Upper lobe of right lung (tissue), 1 donor: ENCODE data around the gene AMPH. TPM values are rescaled to one million over a fixed set of nuclear protein-coding genes. Genes with fewer than 3 reads are reported as not detected.
A peak's percentile ranks its signal among the peaks of the same experiment; 100 is the strongest.

Experiments
- ATAC-seq: fragments of 200-7000 bp; cut with Tn5 transposase; one replicate; pipeline ENCODE4 v1.9.1; 2020; ENCODE audit warnings: mild to moderate bottlenecking, moderate library complexity
- DNase-seq: peaks from one replicate; pipeline ENCODE4 v3.0.0-alpha.2; 2020
- H3K27ac ChIP-seq: fragments of 200-600 bp; one replicate; pipeline ENCODE4 v1.8.0; 2022
- H3K27me3 ChIP-seq: fragments of 200-600 bp; one replicate; pipeline ENCODE4 v1.8.0; 2022; ENCODE audit warnings: mild to moderate bottlenecking
- H3K36me3 ChIP-seq: fragments of 200-600 bp; one replicate; pipeline ENCODE4 v1.8.0; 2022
- H3K4me1 ChIP-seq: fragments of 200-600 bp; one replicate; pipeline ENCODE4 v1.8.0; 2022
- H3K4me3 ChIP-seq: fragments of 200-600 bp; one replicate; pipeline ENCODE4 v1.8.0; 2022; ENCODE audit warnings: mild to moderate bottlenecking
- H3K9me3 ChIP-seq: fragments of 200-600 bp; one replicate; pipeline ENCODE4 v1.8.0; 2022
- intact Hi-C: fragments of 100-400 bp; cut with DNase I; formaldehyde crosslinking; loops from one replicate; pipeline ENCODE4 v1.11.0; 2022
- total RNA-seq: library from RNA; stranded (reverse); fragmentation: NEBNext Ultra II Directional; extraction: Animal tissue kit (Norgen Biotek cat#: 25700); gene quantifications from one replicate; pipeline ENCODE4 v1.2.1, GENCODE V29; 2021
- TF ChIP-seq, protein P1 (sequence below): fragments of 200-600 bp; IDR thresholded peaks from one replicate; pipeline ENCODE4 v1.8.0; 2022; ENCODE audit warnings: antibody characterized with exemption
- donor health status: DM: no; HTN: yes; CAD: no; lungs with severe emphysema.

The AMPH gene
- total RNA-seq, 1 donor from 2014 or later = 0.58 TPM

DNA sequence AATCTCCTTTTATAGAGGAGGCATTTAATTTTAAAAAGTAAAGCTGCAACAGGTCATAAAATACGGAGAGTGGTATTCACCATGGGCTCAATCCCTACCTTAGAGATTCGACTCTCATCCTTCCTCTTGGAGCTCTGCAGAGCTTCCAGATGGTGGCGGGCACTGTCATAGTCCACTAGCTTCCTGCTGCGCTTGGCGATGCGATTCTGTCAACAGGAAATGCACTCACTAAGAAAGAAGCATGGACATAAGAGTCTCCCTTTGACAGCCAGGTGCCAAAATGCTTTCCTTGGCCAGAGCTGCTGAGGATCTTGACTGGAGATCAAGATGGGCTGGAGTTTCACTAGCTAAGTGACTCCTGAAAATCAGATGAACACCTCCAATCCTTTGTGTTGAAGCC is 154.4 kb downstream of the AMPH start:
- no peak overlapping the region for H3K27ac ChIP-seq
- H3K36me3 ChIP-seq = no peaks in the 10 kb centered on the region
- no peak for ATAC-seq
- no peak overlapping the region for H3K4me3 ChIP-seq
- DNase-seq = no peak
- no peaks in the 10 kb centered on the region for H3K4me1 ChIP-seq
- no peaks in the 10 kb centered on the region for H3K27me3 ChIP-seq
- no peaks in the 10 kb centered on the region for H3K9me3 ChIP-seq
- TF ChIP-seq, protein P1, sequence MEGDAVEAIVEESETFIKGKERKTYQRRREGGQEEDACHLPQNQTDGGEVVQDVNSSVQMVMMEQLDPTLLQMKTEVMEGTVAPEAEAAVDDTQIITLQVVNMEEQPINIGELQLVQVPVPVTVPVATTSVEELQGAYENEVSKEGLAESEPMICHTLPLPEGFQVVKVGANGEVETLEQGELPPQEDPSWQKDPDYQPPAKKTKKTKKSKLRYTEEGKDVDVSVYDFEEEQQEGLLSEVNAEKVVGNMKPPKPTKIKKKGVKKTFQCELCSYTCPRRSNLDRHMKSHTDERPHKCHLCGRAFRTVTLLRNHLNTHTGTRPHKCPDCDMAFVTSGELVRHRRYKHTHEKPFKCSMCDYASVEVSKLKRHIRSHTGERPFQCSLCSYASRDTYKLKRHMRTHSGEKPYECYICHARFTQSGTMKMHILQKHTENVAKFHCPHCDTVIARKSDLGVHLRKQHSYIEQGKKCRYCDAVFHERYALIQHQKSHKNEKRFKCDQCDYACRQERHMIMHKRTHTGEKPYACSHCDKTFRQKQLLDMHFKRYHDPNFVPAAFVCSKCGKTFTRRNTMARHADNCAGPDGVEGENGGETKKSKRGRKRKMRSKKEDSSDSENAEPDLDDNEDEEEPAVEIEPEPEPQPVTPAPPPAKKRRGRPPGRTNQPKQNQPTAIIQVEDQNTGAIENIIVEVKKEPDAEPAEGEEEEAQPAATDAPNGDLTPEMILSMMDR = no peak
- intact Hi-C loops = no loop called here

DNA sequence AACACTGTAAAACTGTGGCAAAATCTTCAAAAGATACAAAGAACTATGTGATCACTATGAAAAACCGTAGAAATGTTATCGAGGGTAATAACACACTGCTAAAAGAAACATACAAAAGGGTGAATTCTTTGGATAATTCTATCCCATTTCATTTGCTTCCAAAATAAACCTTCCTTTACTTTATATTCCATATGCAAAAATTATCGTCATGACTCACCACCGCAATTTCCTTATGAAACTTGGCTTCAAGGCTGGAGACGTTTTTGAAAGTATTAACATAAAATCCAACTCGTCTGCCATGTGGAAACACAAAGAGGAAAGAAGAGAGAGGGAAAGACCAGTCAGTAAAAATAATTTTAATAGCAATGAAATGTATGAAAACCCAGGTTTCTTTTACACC is 165.2 kb downstream of the AMPH start:
- intact Hi-C loops = no loop called here
- no peaks in the 10 kb centered on the region for H3K36me3 ChIP-seq

DNA sequence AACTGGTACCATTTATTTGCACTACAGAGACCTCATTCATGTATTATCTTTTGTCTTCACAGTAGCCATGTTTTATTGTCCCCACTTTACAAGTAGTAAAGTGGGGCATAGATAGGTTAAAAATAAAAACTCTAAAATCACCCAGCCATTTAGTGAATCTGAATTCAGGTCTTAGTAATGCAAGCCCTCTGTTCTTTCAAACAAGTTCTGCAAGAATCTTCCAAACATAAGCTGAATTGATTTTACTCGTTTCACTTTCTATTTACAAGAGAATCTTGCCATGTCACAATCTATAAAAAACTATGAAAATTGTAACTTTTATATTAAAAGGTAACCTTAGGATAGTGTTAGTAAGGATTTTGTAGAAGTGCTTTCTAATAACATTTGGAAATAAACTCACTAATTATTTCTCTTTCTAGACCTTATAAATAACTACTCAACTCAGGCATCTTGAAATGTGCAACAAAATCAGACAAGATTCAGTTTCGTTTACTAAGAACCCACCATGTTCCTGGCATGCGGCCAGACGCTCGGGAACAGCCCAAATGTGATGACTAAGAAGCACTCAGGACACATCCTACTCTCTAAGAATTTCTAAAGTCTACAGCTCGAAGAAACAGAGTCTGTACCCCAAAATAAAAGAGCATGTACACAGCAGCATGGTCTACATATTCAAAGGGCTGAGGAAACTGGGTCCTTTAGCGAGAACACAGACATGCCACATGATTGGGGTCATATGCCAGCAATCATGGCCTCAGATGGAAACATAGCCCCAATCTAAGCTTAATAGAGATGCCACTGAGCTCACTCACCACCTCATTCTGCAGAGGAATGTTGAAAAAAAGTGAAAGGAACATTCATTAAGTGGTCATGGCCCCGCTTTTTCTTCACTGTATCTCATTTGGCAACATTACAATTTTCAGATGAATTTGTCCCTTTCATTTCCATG is 167.6 kb downstream of the AMPH start:
- intact Hi-C loops = no loop called here
- TF ChIP-seq, protein P1 = no peak
- ATAC-seq (no peak), DNase-seq (peak; percentile 60)
- Histone ChIP-seq H3K36me3 (no peaks in the 10 kb centered on the region), H3K4me3 (no peak overlapping the region), H3K4me1 (no peaks in the 10 kb centered on the region), H3K27me3 (no peaks in the 10 kb centered on the region), H3K27ac (no peak overlapping the region), H3K9me3 (no peaks in the 10 kb centered on the region)

More for the DNA sequence above, 165.2 kb downstream of the AMPH start:
- no peaks in the 10 kb centered on the region for H3K27me3 ChIP-seq
- no peaks in the 10 kb centered on the region for H3K4me1 ChIP-seq
- no peaks in the 10 kb centered on the region for H3K9me3 ChIP-seq
- H3K27ac ChIP-seq = no peak overlapping the region
- no peak overlapping the region for H3K4me3 ChIP-seq
- ATAC-seq (no peak), DNase-seq (no peak)
- TF ChIP-seq, protein P1 = no peak

DNA sequence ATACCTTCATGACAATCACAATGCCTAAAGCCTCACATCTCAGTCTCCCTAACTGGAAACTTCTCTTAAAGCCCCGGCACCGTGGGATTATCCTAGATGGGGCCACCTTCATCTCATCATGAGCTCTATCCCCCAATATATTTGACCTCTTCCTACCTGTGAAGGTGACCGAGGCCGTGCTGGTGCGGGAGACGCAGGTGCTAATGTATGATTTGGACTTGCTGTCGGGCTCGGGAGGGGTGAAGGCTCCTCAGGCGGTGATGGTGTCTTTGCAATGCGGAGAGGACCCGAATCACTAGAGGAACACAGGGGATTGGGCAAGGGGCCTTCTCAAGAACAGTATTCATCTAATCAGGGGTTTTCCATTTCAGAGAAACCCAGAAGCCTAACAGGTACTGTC is 168.4 kb downstream of the AMPH start:
- no peak overlapping the region for H3K4me3 ChIP-seq
- no peaks in the 10 kb centered on the region for H3K9me3 ChIP-seq
- H3K4me1 ChIP-seq = no peaks in the 10 kb centered on the region
- no peak for ATAC-seq
- DNase-seq = no peak
- H3K36me3 ChIP-seq = no peaks in the 10 kb centered on the region
- intact Hi-C loops = no loop called here
- TF ChIP-seq, protein P1 = no peak
- no peak overlapping the region for H3K27ac ChIP-seq
- H3K27me3 ChIP-seq = no peaks in the 10 kb centered on the region

DNA sequence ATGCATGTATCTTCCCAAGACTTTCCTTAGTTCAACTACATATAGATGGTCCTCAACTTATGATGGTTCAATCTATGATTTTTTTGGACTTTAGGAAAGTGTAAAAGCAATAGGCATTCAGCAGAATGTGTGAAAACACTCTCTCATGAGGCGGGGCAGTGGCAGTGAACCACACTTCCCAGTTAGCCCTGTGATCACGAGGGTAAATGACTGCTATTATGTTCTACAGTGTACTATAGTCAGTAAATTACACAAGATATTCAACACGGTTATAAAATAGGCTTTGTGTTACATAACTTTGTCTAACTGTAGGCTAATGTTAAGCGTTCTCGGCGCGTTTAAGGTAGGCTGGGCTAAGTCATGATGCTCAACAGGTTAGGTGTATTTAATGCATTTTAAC is 169.3 kb downstream of the AMPH start:
- H3K36me3 ChIP-seq = no peaks in the 10 kb centered on the region
- no peaks in the 10 kb centered on the region for H3K4me1 ChIP-seq
- TF ChIP-seq, protein P1 = no peak
- no peaks in the 10 kb centered on the region for H3K9me3 ChIP-seq
- no peaks in the 10 kb centered on the region for H3K27me3 ChIP-seq
- ATAC-seq (no peak), DNase-seq (no peak)
- no peak overlapping the region for H3K4me3 ChIP-seq
- H3K27ac ChIP-seq = no peak overlapping the region
- intact Hi-C loops = no loop called here
